Fibroblast of lung (primary cell): ENCODE measurements around the gene SHROOM3. TPM values are rescaled to one million over a fixed set of nuclear protein-coding genes. Genes with fewer than 3 reads are reported as not detected.

Experiments used
- DNase-seq, 2 donors: peaks; one replicate each; pipeline versions ENCODE4 v3.0.0 to v3.0.0-alpha.2; 2010; ENCODE audit warnings: low read depth in 2 of 2
- H2AFZ ChIP-seq: 2 replicates; pipeline ENCODE4 v1.5.1; 2012; ENCODE audit warnings: low read length, control low read depth, inconsistent platforms
- H3K27ac ChIP-seq: 2 replicates; pipeline ENCODE4 v1.5.1; 2011; ENCODE audit warnings: low read length, control low read depth; ENCODE audit not compliant: insufficient read depth
- H3K27me3 ChIP-seq: 2 replicates; pipeline ENCODE4 v1.5.1; 2011; ENCODE audit warnings: mild to moderate bottlenecking, low read length; ENCODE audit not compliant: control insufficient read depth, insufficient read depth
- H3K36me3 ChIP-seq: 2 replicates; pipeline ENCODE4 v1.5.1; 2011; ENCODE audit warnings: low read length; ENCODE audit not compliant: control insufficient read depth, insufficient read depth
- H3K4me1 ChIP-seq: 2 replicates; pipeline ENCODE4 v1.5.1; 2011; ENCODE audit warnings: low read length; ENCODE audit not compliant: control insufficient read depth, insufficient read depth; ENCODE audit errors: extremely low read depth
- H3K4me2 ChIP-seq: 2 replicates; pipeline ENCODE4 v1.5.1; 2011; ENCODE audit warnings: low read length, control low read depth; ENCODE audit not compliant: insufficient read depth; ENCODE audit errors: extremely low read depth
- H3K4me3 ChIP-seq, 4 experiments: fragments of 200-600 bp in 1 of 4; sonication (generic) in 1 of 4; replicated peaks in 1 of 4; 2 replicates each; pipeline ENCODE4 v1.5.1; 2011 to 2016; ENCODE audit warnings: low read length in 4 of 4, low read depth in 3 of 4, mild to moderate bottlenecking in 3 of 4, control low read depth in 2 of 4, inconsistent platforms in 1 of 4, mixed read lengths in 1 of 4; ENCODE audit not compliant: insufficient read depth in 1 of 4; ENCODE audit errors: control extremely low read depth in 1 of 4
- H3K79me2 ChIP-seq: 2 replicates; pipeline ENCODE4 v1.5.1; 2012; ENCODE audit warnings: mild to moderate bottlenecking, low read length, inconsistent platforms; ENCODE audit not compliant: control insufficient read depth, insufficient read depth
- H3K9ac ChIP-seq: 2 replicates; pipeline ENCODE4 v1.5.1; 2011; ENCODE audit warnings: mild to moderate bottlenecking, low read length, control low read depth; ENCODE audit not compliant: insufficient read depth
- H3K9me3 ChIP-seq: 2 replicates; pipeline ENCODE4 v1.5.1; 2012; ENCODE audit warnings: low read depth, low read length; ENCODE audit not compliant: control insufficient read depth, insufficient read depth
- H4K20me1 ChIP-seq: 2 replicates; pipeline ENCODE4 v1.5.1; 2011; ENCODE audit warnings: low read length; ENCODE audit not compliant: control insufficient read depth, insufficient read depth; ENCODE audit errors: extremely low read depth
- CTCF ChIP-seq, 2 donors: IDR thresholded peaks in 1 of 2; conservative IDR thresholded peaks in 1 of 2; 1 replicate in 1 of 2; 2 replicates in 1 of 2; pipeline ENCODE4 v1.5.1; 2011 to 2012; ENCODE audit warnings: low read length in 2 of 2, control low read depth in 1 of 2, inconsistent platforms in 1 of 2, low read depth in 1 of 2, mild to moderate bottlenecking in 1 of 2
- EZH2 ChIP-seq: IDR thresholded peaks from 2 replicates; pipeline ENCODE4 v1.5.1; 2012; ENCODE audit warnings: low read length, control low read depth, mild to moderate bottlenecking; ENCODE audit errors: missing control alignments
- polyA plus RNA-seq, 2 donors: library from polyadenylated mRNA; depleted of rRNA in 1 of 2; stranded (reverse) in 1 of 2; unstranded in 1 of 2; fragments of >200 nt; gene quantifications; 2 replicates each; pipeline ENCODE4 v1.2.1, GENCODE V29; 2011 to 2012; ENCODE audit warnings: missing spikeins in 1 of 2
- total RNA-seq: library from RNA; depleted of rRNA; stranded (reverse); fragments of >200 nt; gene quantifications from 2 replicates; pipeline ENCODE4 v1.2.1, GENCODE V29; 2014

SHROOM3 gene
- total and polyA plus RNA-seq, 2 donors (not counting 1 experiment from before 2014, with no cell fraction given), result 9.9 to 23.9 TPM

GRCh38 chr4:76600447-76600846 lies 165.4 kb downstream of the SHROOM3 start:
- no peak overlapping the region for H2AFZ ChIP-seq
- no peaks in the 10 kb centered on the region for H4K20me1 ChIP-seq
- TF ChIP-seq EZH2, result no peak
- no peak for TF ChIP-seq CTCF (conservative IDR thresholded peaks at IDR 0.05 in 1 of 2, IDR thresholded peaks at IDR 0.05 in 1 of 2; ENCODE audit: low read depth in 1 of 2, low read length in 2 of 2)
- no peaks in the 10 kb centered on the region for H3K36me3 ChIP-seq
- no peak overlapping the region for H3K27ac ChIP-seq
- H3K27me3 ChIP-seq, result no peaks in the 10 kb centered on the region
- H3K9ac ChIP-seq, result no peak overlapping the region
- H3K4me1 ChIP-seq, result peaks cover 4% of the 10 kb centered on the region
- H3K4me3 ChIP-seq, result no peak overlapping the region
- H3K4me2 ChIP-seq, result no peak overlapping the region
- no peaks in the 10 kb centered on the region for H3K9me3 ChIP-seq
- peak in 1 of 2 donors; percentile 59 for DNase-seq
- no peaks in the 10 kb centered on the region for H3K79me2 ChIP-seq

GRCh38 chr4:76601791-76602190 lies 166.8 kb downstream of the SHROOM3 start:
- H3K27me3 ChIP-seq, result no peaks in the 10 kb centered on the region
- DNase-seq, result peak in 1 of 2 donors; percentile 75
- no peak overlapping the region for H2AFZ ChIP-seq
- no peak overlapping the region for H3K4me2 ChIP-seq
- H3K36me3 ChIP-seq, result no peaks in the 10 kb centered on the region
- H4K20me1 ChIP-seq, result no peaks in the 10 kb centered on the region
- H3K79me2 ChIP-seq, result no peaks in the 10 kb centered on the region
- H3K9me3 ChIP-seq, result no peaks in the 10 kb centered on the region
- TF ChIP-seq CTCF (conservative IDR thresholded peaks at IDR 0.05 in 1 of 2, IDR thresholded peaks at IDR 0.05 in 1 of 2; ENCODE audit: low read depth in 1 of 2, low read length in 2 of 2) (no peak), EZH2 (no peak)
- no peak overlapping the region for H3K9ac ChIP-seq
- peaks cover 4% of the 10 kb centered on the region for H3K4me1 ChIP-seq
- H3K4me3 ChIP-seq, result no peak overlapping the region
- no peak overlapping the region for H3K27ac ChIP-seq

GRCh38 chr4:76605099-76605563 lies 170.1 kb downstream of the SHROOM3 start:
- Histone ChIP-seq H3K4me3 (no peak overlapping the region), H3K79me2 (no peaks in the 10 kb centered on the region), H3K4me1 (peaks cover 6% of the 10 kb centered on the region), H3K9ac (no peak overlapping the region), H4K20me1 (no peaks in the 10 kb centered on the region), H3K27me3 (no peaks in the 10 kb centered on the region), H3K9me3 (no peaks in the 10 kb centered on the region), H2AFZ (no peak overlapping the region), H3K27ac (no peak overlapping the region), H3K36me3 (no peaks in the 10 kb centered on the region), H3K4me2 (no peak overlapping the region)
- TF ChIP-seq CTCF (conservative IDR thresholded peaks at IDR 0.05 in 1 of 2, IDR thresholded peaks at IDR 0.05 in 1 of 2; ENCODE audit: low read depth in 1 of 2, low read length in 2 of 2) (no peak), EZH2 (no peak)
- peak in 1 of 2 donors; percentile 37 for DNase-seq
